PC-9 (cell line): ENCODE measurements around the gene ANKRD36. TPM values are rescaled to one million over a fixed set of nuclear protein-coding genes. Genes with fewer than 3 reads are reported as not detected.
A peak's percentile ranks its signal among the peaks of the same experiment; 100 is the strongest.
"Not testable (repeated sequence)": the region's sequence is repeated elsewhere in the genome, so short reads cannot be mapped to it uniquely, and the experiment has no call there.

Source experiments
- BruUV-seq: library from RNA; stranded (reverse); fragments of 400-500 nt; replicated peaks from 2 replicates; lab custom pipeline; 2021; lab: Mats Ljungman, UMichigan
- CTCF ChIA-PET: fragments of 300-600 bp; sonication (Branson Sonifier 250); formaldehyde crosslinking; loops from one replicate; lab custom pipeline; 2022; ENCODE audit warnings: antibody characterized with exemption; lab: Charles Lee
- POLR2A ChIA-PET: fragments of 300-600 bp; sonication (Branson Sonifier 250); formaldehyde crosslinking; loops from one replicate; lab custom pipeline; 2022; ENCODE audit warnings: antibody characterized with exemption; ENCODE audit not compliant: unreplicated experiment; lab: Charles Lee
- DNase-seq, 2 experiments: peaks; one replicate each; pipeline versions ENCODE4 v3.0.0 to v3.0.0-alpha.2; 2015 to 2022; ENCODE audit warnings: mixed read lengths in 1 of 2
- H2AFZ ChIP-seq: fragments of 200-600 bp; sonication (generic); 2 replicates; pipeline ENCODE4 v1.8.1; 2017; ENCODE audit warnings: antibody characterized with exemption
- H3F3A ChIP-seq: fragments of 200-600 bp; sonication (generic); 2 replicates; pipeline ENCODE4 v1.8.1; 2017; ENCODE audit warnings: antibody characterized with exemption, mild to moderate bottlenecking, low read depth; ENCODE audit not compliant: insufficient read depth
- H3K27ac ChIP-seq: fragments of 200-600 bp; sonication (generic); 2 replicates; pipeline ENCODE4 v1.6.1; 2016; ENCODE audit warnings: mixed run types
- H3K27me3 ChIP-seq: fragments of 200-600 bp; sonication (generic); 2 replicates; pipeline ENCODE4 v1.6.1; 2016; ENCODE audit warnings: low read depth, mixed run types; ENCODE audit not compliant: insufficient read depth
- H3K36me3 ChIP-seq: fragments of 200-600 bp; sonication (generic); 2 replicates; pipeline ENCODE4 v1.6.1; 2016; ENCODE audit warnings: low read depth, mixed run types
- H3K4me1 ChIP-seq: fragments of 200-600 bp; sonication (generic); replicated peaks from 2 replicates; pipeline ENCODE4 v1.6.1; 2016; ENCODE audit warnings: mixed run types; ENCODE audit not compliant: insufficient read depth
- H3K4me2 ChIP-seq: fragments of 200-600 bp; sonication (generic); 2 replicates; pipeline ENCODE4 v1.6.1; 2017; ENCODE audit warnings: mixed run types
- H3K4me3 ChIP-seq: fragments of 200-600 bp; sonication (generic); 2 replicates; pipeline ENCODE4 v1.6.1; 2016; ENCODE audit warnings: mixed run types
- H3K79me2 ChIP-seq: fragments of 200-600 bp; sonication (generic); 2 replicates; pipeline ENCODE4 v1.6.1; 2017; ENCODE audit warnings: low read depth, mixed run types
- H3K9me2 ChIP-seq: fragments of 200-600 bp; sonication (generic); 2 replicates; pipeline ENCODE4 v1.8.1; 2017; ENCODE audit warnings: mild to moderate bottlenecking; ENCODE audit not compliant: insufficient read depth
- H3K9me3 ChIP-seq: fragments of 200-600 bp; sonication (generic); 2 replicates; pipeline ENCODE4 v1.8.1; 2016; ENCODE audit warnings: low read depth; ENCODE audit not compliant: insufficient read depth
- H4K20me1 ChIP-seq: fragments of 200-600 bp; sonication (generic); 2 replicates; pipeline ENCODE4 v1.8.1; 2017; ENCODE audit not compliant: insufficient read depth
- CTCF ChIP-seq: fragments of 200-600 bp; sonication (generic); conservative IDR thresholded peaks from 2 replicates; pipeline ENCODE4 v1.6.1; 2017; ENCODE audit warnings: mixed run types, antibody characterized with exemption, mild to moderate bottlenecking, moderate library complexity
- intact Hi-C: fragments of 100-400 bp; cut with micrococcal nuclease; formaldehyde crosslinking; loops from one replicate; pipeline ENCODE4 v1.10.0; 2022; ENCODE audit not compliant: unreplicated experiment
- total RNA-seq: library from RNA; stranded (reverse); gene quantifications from 2 replicates; pipeline ENCODE4 v1.2.3, GENCODE V29; 2021

ANKRD36 gene
- total RNA-seq, 1 experiment from 2014 or later = 26.9 TPM

- Histone ChIP-seq H2AFZ (peak overlapping the region; percentile 99), H3K4me2 (peak overlapping the region; percentile 94), H3K27me3 (peaks cover 26% of the 10 kb centered on the region), H3K27ac (peak overlapping the region; percentile 18), H3K4me3 (peak overlapping the region; percentile 62)
- peak; percentile 64 to 74 for DNase-seq
- H3K9me3 ChIP-seq, H3K4me1 ChIP-seq, BruUV-seq, H4K20me1 ChIP-seq, H3F3A ChIP-seq, H3K79me2 ChIP-seq, H3K9me2 ChIP-seq, H3K36me3 ChIP-seq: not testable (repeated sequence)
- TF ChIP-seq CTCF = peak; percentile 99
- intact Hi-C loops = loop anchor here (1.0 to 10.0 kb wide), 3 partner anchors 98 to 296 kb away; partner anchors contain the start of gene CNNM3
- POLR2A ChIA-PET = interaction anchor here (0.6 to 0.7 kb wide), 2 partner anchors 244 to 641 kb away, joined by 6 read pairs; no protein-coding TSS in a partner anchor
- CTCF ChIA-PET = interaction anchor here (0.6 to 0.9 kb wide), 4 partner anchors 14 to 1876 kb away, joined by 3 to 14 read pairs (median 4); partner anchors contain the start of gene ANKRD39
Measured at GRCh38 chr2:97112320-97113049, 468 bp upstream of the ANKRD36 start.

DNA sequence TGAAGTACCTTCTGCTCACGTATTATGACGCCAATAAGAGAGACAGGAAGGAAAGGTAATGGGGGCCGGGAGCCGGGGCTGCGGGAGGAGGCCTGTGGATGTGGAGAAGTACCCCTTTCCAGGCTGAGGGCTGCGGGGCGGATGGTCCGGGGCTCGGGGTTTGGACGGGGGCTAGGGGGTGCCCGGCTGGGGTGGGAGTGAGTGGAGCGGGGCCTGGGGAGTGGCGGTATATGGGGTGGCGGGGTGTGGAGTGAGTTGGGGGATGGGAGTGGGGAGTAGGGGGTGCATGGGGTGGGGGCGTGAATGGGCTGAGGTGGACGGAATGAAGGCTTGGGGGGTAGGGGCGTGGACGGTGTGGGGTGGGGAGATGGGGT lies 916 bp downstream of the ANKRD36 start:
- BruUV-seq, DNase-seq, H3K4me1 ChIP-seq, H3K9me3 ChIP-seq, H4K20me1 ChIP-seq, H3K9me2 ChIP-seq, CTCF ChIA-PET, H3K36me3 ChIP-seq, H3F3A ChIP-seq, H3K79me2 ChIP-seq: not testable (repeated sequence)
- Histone ChIP-seq H3K27me3 (peaks cover 14% of the 10 kb centered on the region), H2AFZ (peak overlapping the region; percentile 99), H3K4me2 (peak overlapping the region; percentile 94), H3K27ac (0 out of 2 replicates have a peak overlapping the region, but pooled peaks have one; percentile 13), H3K4me3 (peak overlapping the region; percentile 62)
- POLR2A ChIA-PET = interaction anchor here (0.6 kb wide), 2 partner anchors 155 to 280 kb away, joined by 3 to 7 read pairs; no protein-coding TSS in a partner anchor
- intact Hi-C loops = loop anchor here (2.0 to 10.0 kb wide), 2 partner anchors 99 to 297 kb away; partner anchors contain the start of gene CNNM3

DNA sequence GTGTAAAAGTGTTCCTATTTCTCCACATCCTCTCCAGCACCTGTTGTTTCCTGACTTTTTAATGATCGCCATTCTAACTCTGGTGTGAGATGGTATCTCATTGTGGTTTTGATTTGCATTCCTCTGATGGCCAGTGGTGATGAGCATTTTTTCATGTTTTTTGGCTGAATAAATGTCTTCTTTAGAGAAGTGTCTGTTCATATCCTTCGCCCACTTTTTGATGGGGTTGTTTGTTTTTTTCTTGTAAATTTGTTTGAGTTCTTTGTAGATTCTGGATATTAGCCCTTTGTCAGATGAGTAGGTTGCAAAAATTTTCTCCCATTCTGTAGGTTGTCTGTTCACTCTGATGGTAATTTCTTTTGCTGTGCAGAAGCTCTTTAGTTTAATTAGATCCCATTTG lies 16.1 kb downstream of the ANKRD36 start:
- intact Hi-C loops, POLR2A ChIA-PET, H4K20me1 ChIP-seq, H3K9me2 ChIP-seq, H3K27ac ChIP-seq, H3K9me3 ChIP-seq, H3F3A ChIP-seq, BruUV-seq, H3K36me3 ChIP-seq, H3K4me1 ChIP-seq, H3K4me2 ChIP-seq, H3K79me2 ChIP-seq, DNase-seq, H3K4me3 ChIP-seq, CTCF ChIA-PET, H2AFZ ChIP-seq, H3K27me3 ChIP-seq: not testable (repeated sequence)

DNA sequence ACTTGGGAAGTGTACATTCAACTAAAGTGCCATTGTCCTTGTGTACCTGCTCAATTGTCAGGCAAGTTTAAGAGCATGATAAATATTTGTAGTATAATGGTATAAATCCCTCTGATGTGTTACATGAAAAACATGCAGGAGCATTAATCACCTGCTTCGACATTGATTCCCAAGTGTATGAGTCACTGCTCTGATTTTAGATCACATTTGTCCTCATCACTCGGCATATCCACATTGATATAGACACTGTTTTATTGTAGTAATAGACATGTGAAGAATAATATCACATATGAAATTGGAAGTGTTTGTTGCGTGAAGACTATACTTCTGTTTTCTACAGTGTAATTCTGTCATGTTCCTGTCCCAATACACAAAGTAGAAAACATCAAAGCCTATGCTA lies 31.1 kb downstream of the ANKRD36 start:
- H3K27me3 ChIP-seq, H3K9me2 ChIP-seq, H3K9me3 ChIP-seq, BruUV-seq, H3K27ac ChIP-seq, DNase-seq, H3K4me2 ChIP-seq, H3F3A ChIP-seq, H3K4me1 ChIP-seq, H2AFZ ChIP-seq, H3K79me2 ChIP-seq, CTCF ChIA-PET, H4K20me1 ChIP-seq, H3K36me3 ChIP-seq, intact Hi-C loops, H3K4me3 ChIP-seq, POLR2A ChIA-PET: not testable (repeated sequence)

DNA sequence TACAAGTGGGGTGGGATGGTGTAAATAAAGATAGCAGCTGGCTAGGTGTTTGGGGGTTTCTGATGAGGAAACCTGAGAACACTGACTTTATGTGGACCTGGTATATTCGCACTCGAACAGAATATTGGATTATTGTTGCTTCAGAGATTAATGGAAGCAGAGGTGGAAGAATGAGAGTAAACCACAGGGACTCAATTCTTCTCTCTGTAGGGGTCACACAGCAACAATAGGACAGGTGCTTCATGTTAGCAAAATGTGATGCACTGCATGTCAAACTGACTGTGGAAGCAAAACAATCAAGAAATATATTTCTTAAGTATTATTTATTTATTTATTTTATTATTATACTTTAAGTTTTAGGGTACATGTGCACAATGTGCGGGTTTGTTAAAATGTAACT lies 53.6 kb downstream of the ANKRD36 start:
- H3K4me2 ChIP-seq, H3K4me3 ChIP-seq, H3K4me1 ChIP-seq, H3K9me3 ChIP-seq, H2AFZ ChIP-seq, H3K36me3 ChIP-seq, DNase-seq, POLR2A ChIA-PET, H3K79me2 ChIP-seq, H3K9me2 ChIP-seq, intact Hi-C loops, H3F3A ChIP-seq, H3K27ac ChIP-seq, BruUV-seq, CTCF ChIA-PET, H3K27me3 ChIP-seq, H4K20me1 ChIP-seq: not testable (repeated sequence)

GRCh38 chr2:97167938-97168337 lies 55.0 kb downstream of the ANKRD36 start:
- POLR2A ChIA-PET, H3K4me3 ChIP-seq, H4K20me1 ChIP-seq, H3K9me3 ChIP-seq, H3K4me1 ChIP-seq, H3K9me2 ChIP-seq, H3K4me2 ChIP-seq, H3K27ac ChIP-seq, H2AFZ ChIP-seq, BruUV-seq, DNase-seq, H3K79me2 ChIP-seq, H3F3A ChIP-seq, intact Hi-C loops, CTCF ChIA-PET, H3K27me3 ChIP-seq, H3K36me3 ChIP-seq: not testable (repeated sequence)
